HepG2 (cell line): Measurements from ENCODE around the gene CBFA2T2. TPM values are rescaled to one million over a fixed set of nuclear protein-coding genes. Genes with fewer than 3 reads are reported as not detected.

Experiments
- ARID5B ChIP-seq: IDR thresholded peaks from 2 replicates; pipeline ENCODE4 v1.4.0; 2020; ENCODE audit warnings: mild to moderate bottlenecking, missing genetic modification reagents
- GATAD2A ChIP-seq: IDR thresholded peaks from 2 replicates; pipeline ENCODE4 v1.6.1; 2016
- JUN ChIP-seq: sonication (generic); formaldehyde crosslinking; IDR thresholded peaks from 2 replicates; pipeline ENCODE4 v1.4.0; 2020; ENCODE audit warnings: mild to moderate bottlenecking, missing genetic modification reagents
- MED8 ChIP-seq: sonication (generic); formaldehyde crosslinking; IDR thresholded peaks from 2 replicates; pipeline ENCODE4 v1.8.1; 2023; ENCODE audit warnings: mild to moderate bottlenecking, missing genetic modification reagents; ENCODE audit not compliant: insufficient replicate concordance
- MTERF4 ChIP-seq: sonication (generic); formaldehyde crosslinking; IDR thresholded peaks from 2 replicates; pipeline ENCODE4 v1.8.0; 2023; ENCODE audit warnings: mild to moderate bottlenecking, missing genetic modification reagents
- MXI1 ChIP-seq: IDR thresholded peaks from 3 replicates; pipeline ENCODE4 v1.6.1; 2012; ENCODE audit warnings: low read depth, low read length, inconsistent platforms, borderline replicate concordance
- NFYB ChIP-seq: sonication (generic); formaldehyde crosslinking; IDR thresholded peaks from 2 replicates; pipeline ENCODE4 v1.4.0; 2020; ENCODE audit warnings: missing genetic modification reagents
- POLR2A ChIP-seq, 2 experiments: IDR thresholded peaks; 2 replicates each; pipeline ENCODE4 v1.6.1; 2011; ENCODE audit warnings: low read depth in 2 of 2, low read length in 2 of 2, mild to moderate bottlenecking in 1 of 2, moderate library complexity in 1 of 2; ENCODE audit not compliant: insufficient read depth in 1 of 2
- SAP130 ChIP-seq: IDR thresholded peaks from 2 replicates; pipeline ENCODE4 v1.6.1; 2016; ENCODE audit warnings: low read depth
- SIX1 ChIP-seq: sonication (generic); formaldehyde crosslinking; IDR thresholded peaks from 2 replicates; pipeline ENCODE4 v1.4.0; 2020; ENCODE audit warnings: missing genetic modification reagents, borderline replicate concordance
- SOX13 ChIP-seq, 3 experiments: fragments of 450-650 bp in 1 of 3; sonication (generic) in 1 of 3; formaldehyde crosslinking in 1 of 3; IDR thresholded peaks in 2 of 3; conservative IDR thresholded peaks in 1 of 3; 2 replicates each; pipeline versions ENCODE4 v1.5.0 to v1.6.1; 2016 to 2020; ENCODE audit warnings: antibody characterized with exemption in 1 of 3, mild to moderate bottlenecking in 1 of 3, missing compliant biosample characterization in 1 of 3, missing genetic modification reagents in 1 of 3, moderate library complexity in 1 of 3
- SOX5 ChIP-seq: IDR thresholded peaks from 2 replicates; pipeline ENCODE4 v1.6.1; 2016; ENCODE audit warnings: borderline replicate concordance
- SRY ChIP-seq: sonication (generic); formaldehyde crosslinking; IDR thresholded peaks from 2 replicates; pipeline ENCODE4 v1.8.0; 2022; ENCODE audit warnings: mild to moderate bottlenecking, missing genetic modification reagents
- STAT6 ChIP-seq: sonication (generic); formaldehyde crosslinking; IDR thresholded peaks from 2 replicates; pipeline ENCODE4 v1.4.0; 2020; ENCODE audit warnings: missing genetic modification reagents, mild to moderate bottlenecking, borderline replicate concordance
- TEF ChIP-seq: sonication (generic); formaldehyde crosslinking; IDR thresholded peaks from 2 replicates; pipeline ENCODE4 v1.5.0; 2020; ENCODE audit warnings: missing genetic modification reagents
- ZBTB38 ChIP-seq: sonication (generic); formaldehyde crosslinking; IDR thresholded peaks from 2 replicates; pipeline ENCODE4 v1.5.1; 2020; ENCODE audit warnings: mild to moderate bottlenecking, missing genetic modification reagents
- ZKSCAN8 ChIP-seq: IDR thresholded peaks from 2 replicates; pipeline ENCODE4 v1.6.1; 2016; ENCODE audit warnings: borderline replicate concordance, missing genetic modification reagents, missing compliant biosample characterization
- ZMYM3 ChIP-seq: sonication (generic); formaldehyde crosslinking; IDR thresholded peaks from 2 replicates; pipeline ENCODE4 v1.5.1; 2020; ENCODE audit warnings: mild to moderate bottlenecking, missing genetic modification reagents
- ZNF20 ChIP-seq: sonication (generic); formaldehyde crosslinking; IDR thresholded peaks from 2 replicates; pipeline ENCODE4 v1.4.0; 2020; ENCODE audit warnings: mild to moderate bottlenecking, moderate library complexity, missing genetic modification reagents
- ZNF644 ChIP-seq: IDR thresholded peaks from 2 replicates; pipeline ENCODE4 v1.6.1; 2016; ENCODE audit warnings: low read depth
- ZNF850 ChIP-seq: sonication (generic); formaldehyde crosslinking; conservative IDR thresholded peaks from 2 replicates; pipeline ENCODE4 v1.9.0; 2021; ENCODE audit warnings: mild to moderate bottlenecking, missing genetic modification reagents
- ZNF878 ChIP-seq: sonication (generic); formaldehyde crosslinking; IDR thresholded peaks from 2 replicates; pipeline ENCODE4 v1.8.1; 2023; ENCODE audit warnings: mild to moderate bottlenecking, missing genetic modification reagents, moderate library complexity
- polyA plus RNA-seq, 8 experiments: library from polyadenylated mRNA; depleted of rRNA in 3 of 8; stranded (reverse) in 7 of 8; unstranded in 1 of 8; fragments of >200 nt; fragmentation: Illumina TruSeq in 4 of 8; extraction: Trizol in 4 of 8; gene quantifications; 2 replicates each; pipeline versions ENCODE4 v1.2.1 to v1.2.3, GENCODE V29; 2011 to 2016; ENCODE audit warnings: low read depth in 4 of 8, missing spikeins in 1 of 8, mixed read lengths in 1 of 8; ENCODE audit not compliant: insufficient read depth in 1 of 8
- total RNA-seq, 5 experiments: library from RNA; depleted of rRNA; stranded (reverse); fragments of >200 nt; fragmentation: Illumina TruSeq; extraction: Trizol; gene quantifications; 2 replicates each; pipeline ENCODE4 v1.2.3, GENCODE V29; 2016; ENCODE audit warnings: low read depth in 1 of 5

The CBFA2T2 gene
- total and polyA plus RNA-seq, 2 of the 13 experiments (the other 11 are each of a cell fraction or from before 2014, with no cell fraction given) = 6.3 to 21.2 TPM

GRCh38 chr20:33602826-33603590, 113.1 kb downstream of the CBFA2T2 start (continued):
- peak; percentile 72; the same call in 1 of the 2 replicates for TF ChIP-seq SIX1 (CRISPR knock-in tag)
- TF ChIP-seq NFYB (CRISPR knock-in tag) = no peak
- TF ChIP-seq ZBTB38 (CRISPR knock-in tag) = no peak
- TF ChIP-seq ZMYM3 (CRISPR knock-in tag) = no peak
- TF ChIP-seq STAT6 = no peak
- TF ChIP-seq ZNF850 (CRISPR knock-in tag) = no peak
- TF ChIP-seq SRY = no peak
- TF ChIP-seq MED8 (CRISPR knock-in tag) = no peak
- TF ChIP-seq TEF (CRISPR knock-in tag) = no peak
- no peak for TF ChIP-seq MTERF4 (CRISPR knock-in tag)
- TF ChIP-seq SAP130 = peak; percentile 57
- TF ChIP-seq SOX13 (IDR thresholded peaks at IDR 0.05) = no peak
- peak in 1 of 2 experiments; percentile 76; a peak in 2 of 4 replicates for TF ChIP-seq SOX13 (CRISPR knock-in tag; conservative IDR thresholded peaks at IDR 0.05 in 1 of 2, IDR thresholded peaks at IDR 0.05 in 1 of 2)
- peak; percentile 69; the same call in 1 of the 2 replicates for TF ChIP-seq ZNF644 (CRISPR knock-in tag)
- peak; percentile 33; the same call in 1 of the 2 replicates for TF ChIP-seq SOX5 (CRISPR knock-in tag)
- TF ChIP-seq GATAD2A = peak; percentile 40; the same call in 1 of the 2 replicates
- TF ChIP-seq ZNF878 = peak; percentile 41; the same call in 1 of the 2 replicates
- peak; percentile 34; the same call in 1 of the 2 replicates for TF ChIP-seq ARID5B (CRISPR knock-in tag)
- 0 out of 2 replicates have a peak, but pooled peaks have one; percentile 31 for TF ChIP-seq ZNF20 (CRISPR knock-in tag)
- TF ChIP-seq MXI1 = no peak
- no peak for TF ChIP-seq POLR2A (IDR thresholded peaks at IDR 0.05; ENCODE audit: insufficient read depth in 1 of 2, low read depth in 2 of 2, low read length in 2 of 2)
- TF ChIP-seq JUN = no peak
- TF ChIP-seq ZKSCAN8 = 0 out of 2 replicates have a peak, but pooled peaks have one; percentile 64
